HG03025 (cell line): ENCODE results near the gene VSTM4.

Experiments used
- ATAC-seq: cut with Tn5 transposase; IDR thresholded peaks from one replicate; pipeline ENCODE4 v1.9.1; 2021; ENCODE audit warnings: mild to moderate bottlenecking, moderate library complexity; ENCODE audit not compliant: unreplicated experiment, low FRiP score

VSTM4 gene

DNA sequence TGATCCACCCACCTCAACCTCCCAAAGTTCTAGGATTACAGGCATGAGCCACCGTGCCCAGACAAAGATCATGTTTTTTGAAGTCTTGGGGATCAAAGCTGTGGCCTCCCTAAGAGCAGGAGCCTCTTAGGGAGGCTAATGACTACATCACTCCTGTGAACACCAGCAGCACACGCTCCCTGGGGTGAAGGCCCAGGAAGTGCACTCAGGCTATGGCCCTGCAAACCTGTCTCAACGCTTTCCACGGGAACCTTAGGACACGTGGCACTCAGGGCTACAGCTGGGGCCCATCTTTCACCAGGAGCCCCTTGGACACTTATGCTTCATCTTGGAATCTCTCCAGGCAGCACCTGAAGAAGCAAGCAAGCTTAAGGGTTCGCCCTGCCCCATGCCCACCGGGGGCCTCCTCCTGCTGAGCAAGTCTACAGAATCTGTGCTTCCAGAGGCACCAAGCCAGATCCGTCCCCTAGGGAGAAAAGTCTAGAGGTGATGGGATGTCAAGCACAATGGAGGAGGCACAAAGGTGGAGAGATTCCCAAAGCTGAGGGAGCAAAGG, 18.4 kb downstream of the VSTM4 start:
- no peak for ATAC-seq

DNA sequence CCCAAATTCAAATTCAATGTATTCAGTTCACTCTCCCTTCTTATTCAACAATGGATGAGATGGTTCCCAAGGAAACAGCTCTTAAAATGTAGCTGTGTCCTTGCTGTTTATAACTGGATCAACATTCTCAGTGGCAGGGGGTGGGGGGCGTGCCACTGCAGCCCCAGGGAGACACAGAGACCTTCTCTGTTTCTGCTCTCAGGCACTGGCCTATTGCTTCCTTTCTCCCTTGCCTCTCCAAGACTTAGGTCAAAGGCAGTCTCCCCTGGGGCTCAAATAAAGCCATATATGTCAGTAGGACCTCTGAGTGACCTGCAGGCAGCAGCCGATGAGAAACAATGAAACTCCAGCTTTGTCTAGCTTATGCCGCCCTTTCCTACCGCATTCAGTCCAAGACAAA, 20.7 kb downstream of the VSTM4 start:
- no peak for ATAC-seq

DNA sequence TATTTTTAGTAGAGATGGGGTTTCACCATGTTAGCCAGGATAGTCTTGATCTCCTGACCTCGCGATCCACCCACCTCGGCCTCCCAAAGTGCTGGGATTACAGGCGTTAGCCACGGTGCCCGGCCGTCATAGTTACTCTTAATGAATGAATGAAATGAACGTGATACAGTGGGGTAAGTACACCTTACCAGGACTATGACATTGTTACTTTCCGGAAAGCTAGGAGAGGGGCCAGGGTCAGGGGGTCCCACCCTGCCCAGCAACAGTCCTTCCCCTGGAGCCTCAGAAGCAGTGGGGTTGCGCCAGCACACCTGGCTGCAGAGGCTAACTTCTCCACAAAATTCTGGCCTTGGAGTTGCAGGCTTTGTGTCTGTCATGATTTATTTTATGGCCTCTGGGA, 21.4 kb downstream of the VSTM4 start:
- ATAC-seq: no peak

DNA sequence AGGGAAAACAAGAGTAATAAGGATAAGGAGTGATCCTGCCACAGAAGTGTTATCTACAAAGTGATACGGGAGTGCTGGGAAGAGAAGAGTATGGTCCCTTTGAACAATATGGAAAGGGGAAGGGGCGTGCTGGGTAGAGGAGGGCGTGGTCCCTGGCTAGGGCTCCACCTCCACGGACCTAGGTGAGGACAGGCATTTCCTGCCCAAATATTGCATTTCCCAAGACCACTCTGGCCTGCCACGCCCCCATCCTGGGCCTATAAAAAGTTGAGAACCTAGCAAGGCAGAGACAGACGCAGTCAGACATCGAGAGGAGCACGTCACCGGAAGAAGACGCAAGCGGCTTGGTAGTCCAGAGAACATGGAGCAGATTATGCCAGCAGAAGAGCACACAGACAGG, 22.8 kb downstream of the VSTM4 start:
- no peak for ATAC-seq

DNA sequence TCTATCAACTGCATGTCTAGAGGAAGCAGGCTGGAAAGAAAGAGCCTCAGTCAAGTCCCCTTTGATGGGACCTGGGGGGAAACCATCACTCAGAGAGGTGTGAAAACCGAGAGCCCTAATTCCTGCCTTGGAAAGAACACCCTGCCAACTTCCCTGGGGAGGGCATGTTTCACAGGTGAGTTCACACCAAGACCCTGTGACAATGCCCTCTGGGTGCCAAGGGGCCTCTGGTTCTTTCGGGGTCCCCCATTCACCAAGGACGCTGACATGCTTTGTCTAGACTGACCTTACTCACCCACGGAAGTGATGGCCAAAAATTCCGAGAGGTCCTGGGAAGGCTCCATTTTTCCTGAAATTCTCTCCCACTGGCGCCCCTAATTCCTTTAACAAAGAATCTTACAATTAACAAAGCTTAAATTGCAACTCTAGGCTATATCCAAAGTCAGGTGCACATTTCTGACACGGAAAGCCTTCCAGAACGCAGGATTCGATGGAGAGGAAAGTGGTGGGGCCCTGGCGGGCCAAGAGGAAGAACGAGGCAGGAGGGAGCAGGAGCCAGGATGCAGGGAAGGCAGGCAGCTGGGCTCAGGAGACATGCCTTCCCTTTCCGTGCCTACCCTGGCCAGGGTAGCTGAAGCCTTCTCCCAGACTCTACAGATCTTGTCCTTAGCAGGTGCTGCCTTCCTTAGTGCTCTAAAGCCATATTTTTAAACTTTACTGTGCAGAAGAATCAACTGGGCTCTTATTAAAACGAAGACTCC, 23.7 kb downstream of the VSTM4 start:
- ATAC-seq: no peak

DNA sequence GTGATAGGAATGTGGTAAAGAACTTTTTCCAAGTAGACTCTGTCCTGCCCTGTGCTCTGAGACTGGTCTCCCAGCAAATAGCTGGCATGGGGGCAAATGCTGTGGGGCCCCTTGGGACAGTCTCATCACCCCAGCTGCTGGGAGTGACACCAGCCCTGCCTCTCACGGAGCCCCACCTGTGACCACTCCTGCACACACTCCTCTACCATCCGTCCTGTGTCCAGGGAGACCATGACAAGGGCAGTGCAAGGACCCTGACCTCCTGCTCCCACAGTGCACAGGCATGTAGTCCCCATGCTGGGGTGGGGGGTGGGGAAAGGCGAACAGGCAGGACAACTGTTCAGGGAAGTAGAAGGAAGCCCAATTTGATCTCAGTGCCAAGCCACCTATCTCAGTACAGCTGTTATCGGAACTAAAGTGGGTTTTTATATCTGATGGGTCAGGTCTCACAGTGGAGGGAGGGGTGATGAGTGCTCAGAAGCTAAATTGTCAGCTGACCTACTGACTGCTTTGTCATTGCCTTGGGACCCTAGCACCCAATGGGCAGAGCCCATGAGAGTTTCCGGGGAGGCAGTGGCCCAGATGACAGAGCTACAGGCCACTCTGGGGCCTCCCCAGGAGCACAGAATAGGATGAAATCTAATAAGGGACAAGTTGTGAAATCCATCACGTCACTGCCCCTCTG, 24.5 kb downstream of the VSTM4 start:
- no peak for ATAC-seq

DNA sequence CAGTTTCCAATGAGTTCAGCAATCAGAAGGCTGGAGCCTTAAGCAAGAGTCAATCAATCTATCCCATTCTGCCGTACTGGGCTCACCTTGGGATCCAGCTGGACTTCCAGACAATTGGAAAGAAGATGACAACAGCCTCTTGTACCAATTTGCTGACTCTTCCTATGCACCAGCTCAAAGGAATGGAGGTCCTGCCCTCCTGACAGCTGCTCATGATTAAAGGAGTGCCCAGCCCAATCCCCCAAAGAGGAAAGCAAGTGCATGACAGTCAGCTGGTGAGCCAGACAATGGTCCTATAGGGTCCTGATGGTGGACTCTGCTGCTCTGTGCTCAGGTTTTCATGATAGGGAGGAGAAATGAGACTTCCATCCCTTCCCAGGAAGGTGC, 25.1 kb downstream of the VSTM4 start:
- ATAC-seq: no peak

DNA sequence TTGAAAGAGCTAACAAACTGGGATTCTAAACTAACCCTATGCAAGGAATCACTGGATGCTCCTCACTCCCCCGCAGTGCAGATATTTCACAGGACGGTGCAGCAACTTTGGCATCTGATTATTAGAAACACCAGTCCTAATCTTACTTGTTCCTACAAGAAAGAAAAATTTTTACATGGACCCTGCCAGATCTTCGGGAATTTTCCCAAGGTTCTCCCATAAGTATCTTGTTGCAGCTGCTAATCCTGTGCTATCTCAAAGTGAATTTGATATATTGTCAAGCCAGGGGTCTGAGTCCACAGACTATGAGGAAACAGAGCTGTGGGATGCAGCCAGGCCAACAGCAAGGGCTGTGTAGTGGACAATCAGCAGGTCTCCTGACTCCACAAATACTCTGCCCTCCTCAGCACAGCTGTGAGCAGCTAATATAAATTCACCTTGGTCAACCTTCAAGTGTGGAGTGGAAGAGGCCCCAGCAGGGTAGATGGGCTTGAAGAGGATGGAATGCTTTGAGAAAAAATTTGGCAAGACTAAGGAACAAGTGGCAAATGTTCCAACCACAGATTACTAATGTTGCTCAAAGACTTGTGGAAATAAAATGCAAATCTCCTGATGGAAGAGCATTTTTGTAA, 25.6 kb downstream of the VSTM4 start:
- no peak for ATAC-seq

DNA sequence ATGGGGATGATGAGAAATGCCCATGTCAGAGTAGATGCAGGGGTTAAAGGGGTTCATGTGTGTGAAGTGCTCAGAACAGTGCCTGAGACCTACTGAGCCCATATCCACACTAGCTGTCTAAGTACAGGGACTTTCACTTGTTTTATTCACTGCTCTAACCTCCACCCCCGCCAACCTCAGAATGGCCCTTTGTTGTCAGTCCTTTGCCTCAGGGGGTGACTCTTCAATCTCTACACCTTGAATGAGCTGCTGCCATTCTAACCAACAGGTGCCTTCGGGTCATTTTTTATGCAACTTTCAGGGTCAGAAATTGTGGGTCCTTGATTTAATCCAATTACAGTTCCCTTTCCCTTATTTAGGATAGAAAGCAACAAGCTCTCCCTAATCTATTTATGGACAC, 26.2 kb downstream of the VSTM4 start:
- no peak for ATAC-seq

DNA sequence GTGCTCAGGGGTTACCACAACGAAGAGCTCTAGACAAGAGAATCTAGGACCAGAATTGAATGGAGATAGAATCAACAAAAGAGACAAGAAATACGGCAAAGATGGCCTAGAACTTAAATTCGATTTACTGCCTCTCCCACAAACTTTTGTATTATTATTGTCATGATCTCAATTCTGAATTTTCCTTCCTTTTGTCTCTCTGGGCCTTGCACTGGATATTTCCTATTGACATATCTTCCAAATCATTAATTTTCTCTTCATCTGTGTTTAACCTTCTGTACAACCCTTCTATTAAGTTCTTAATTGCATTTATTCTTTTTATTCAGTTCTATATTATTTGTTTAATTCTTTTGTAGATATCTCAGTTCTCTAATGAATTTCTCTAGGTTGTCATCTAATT, 28.4 kb downstream of the VSTM4 start:
- no peak for ATAC-seq

DNA sequence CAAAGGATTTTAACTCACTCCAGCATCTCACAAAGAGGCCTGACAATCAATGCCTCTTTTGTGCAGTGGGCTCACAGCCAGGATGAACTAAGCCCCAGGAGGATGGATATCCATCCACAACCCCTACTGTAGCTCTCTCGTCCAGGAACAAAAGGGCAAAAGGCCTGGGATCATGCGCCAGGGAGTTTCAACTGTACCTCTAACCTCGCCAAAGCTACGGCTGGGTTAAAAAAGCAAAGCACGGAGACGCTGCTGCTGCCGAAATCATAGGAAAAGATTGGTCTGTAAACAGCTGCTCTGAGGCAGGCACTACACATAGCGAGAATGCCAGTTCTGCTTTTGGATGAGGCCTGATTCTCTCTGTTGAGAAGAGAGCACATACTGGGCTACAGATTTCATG, 32.1 kb downstream of the VSTM4 start:
- ATAC-seq: no peak

DNA sequence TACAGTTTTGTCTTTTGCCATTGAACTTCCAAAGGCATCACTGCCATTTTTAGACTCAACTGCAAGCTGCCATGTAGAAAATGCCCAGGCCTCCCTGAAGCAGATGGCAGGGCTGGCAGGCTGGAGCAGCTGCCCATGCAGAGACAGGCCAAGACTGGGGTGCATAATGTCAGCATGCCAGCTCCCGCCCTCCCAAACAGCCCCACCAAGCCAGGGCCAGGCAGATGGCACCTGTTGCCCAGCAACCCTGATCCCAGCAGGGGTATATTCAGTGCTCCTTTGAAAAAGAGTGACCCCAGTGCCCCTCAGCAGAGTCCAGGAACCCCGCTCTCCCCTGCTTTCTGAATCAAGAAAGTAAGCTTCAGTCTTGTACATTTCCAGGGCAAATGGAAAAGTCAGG, 32.6 kb downstream of the VSTM4 start:
- no peak for ATAC-seq

DNA sequence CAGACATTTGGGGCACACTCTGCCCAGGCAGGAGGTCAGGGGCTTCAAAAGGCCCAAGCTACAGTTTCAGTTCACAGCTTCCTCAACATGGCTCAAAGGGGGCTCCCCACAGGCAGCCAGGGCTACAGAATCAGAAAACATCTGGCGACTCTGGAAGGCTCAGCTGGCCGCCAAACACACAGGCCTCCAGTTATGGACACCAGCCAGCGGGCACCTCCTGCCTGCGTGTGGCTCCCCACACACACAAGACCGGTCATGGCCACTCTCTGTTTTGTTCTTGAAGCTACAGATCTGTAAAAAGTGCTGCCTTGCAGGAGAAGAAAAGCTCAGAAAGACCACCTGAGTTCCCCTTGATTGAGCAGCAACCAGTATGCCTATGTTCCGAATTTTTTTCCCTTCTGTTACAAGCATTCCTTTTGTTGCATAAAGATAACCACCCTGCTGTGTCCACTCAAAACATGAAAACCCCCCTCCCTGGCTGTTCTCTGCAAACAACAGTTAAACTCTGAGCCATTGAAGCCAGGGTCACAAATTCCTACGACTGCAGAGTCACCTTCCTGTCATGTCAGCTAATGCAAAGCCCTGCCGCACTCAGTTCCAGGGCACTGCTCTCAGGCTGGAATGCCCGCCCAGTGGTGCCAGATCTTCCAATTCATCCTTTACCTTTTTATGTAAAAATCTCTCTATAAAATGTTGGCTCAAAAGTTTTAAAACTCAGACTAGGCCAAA, 33.6 kb downstream of the VSTM4 start:
- no peak for ATAC-seq

DNA sequence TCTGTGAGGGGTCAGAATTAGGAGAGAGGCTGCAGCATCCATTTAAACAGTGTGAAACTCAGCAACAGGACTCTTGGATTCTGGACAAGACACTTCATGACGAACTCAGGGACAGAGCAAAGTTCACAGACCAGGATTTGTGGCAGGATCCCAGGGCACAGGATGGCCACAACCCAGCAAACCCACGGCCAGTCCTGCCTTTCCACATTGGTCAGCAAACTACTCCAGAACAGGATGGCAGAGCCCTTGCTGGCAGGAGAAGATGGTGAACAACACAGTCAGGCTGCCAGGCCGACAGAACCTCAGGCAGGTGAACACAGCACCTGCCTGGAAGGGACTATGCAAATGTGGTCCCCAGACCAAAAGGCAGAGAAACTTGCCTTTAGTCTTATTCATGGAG, 34.4 kb downstream of the VSTM4 start:
- no peak for ATAC-seq

DNA sequence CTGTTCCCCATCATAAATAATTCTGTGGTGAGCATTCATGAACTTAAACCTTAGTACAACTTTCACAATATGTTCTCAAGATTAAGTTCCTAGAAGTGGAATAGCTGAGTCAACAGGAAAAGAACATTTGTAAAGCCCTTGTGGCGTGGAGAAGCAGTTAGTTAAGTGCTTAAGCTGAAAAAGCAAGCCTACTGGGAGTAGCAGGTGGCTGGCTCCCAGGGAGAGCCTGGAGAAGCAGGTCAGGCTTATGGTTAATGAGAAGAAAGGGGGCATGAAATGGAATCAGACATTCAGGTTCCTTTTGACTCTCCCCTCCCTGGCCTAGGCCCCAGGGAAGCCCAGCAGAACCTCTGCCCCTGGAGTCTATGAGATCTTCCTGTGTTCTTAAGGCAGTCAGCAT, 35.3 kb downstream of the VSTM4 start:
- ATAC-seq: no peak

DNA sequence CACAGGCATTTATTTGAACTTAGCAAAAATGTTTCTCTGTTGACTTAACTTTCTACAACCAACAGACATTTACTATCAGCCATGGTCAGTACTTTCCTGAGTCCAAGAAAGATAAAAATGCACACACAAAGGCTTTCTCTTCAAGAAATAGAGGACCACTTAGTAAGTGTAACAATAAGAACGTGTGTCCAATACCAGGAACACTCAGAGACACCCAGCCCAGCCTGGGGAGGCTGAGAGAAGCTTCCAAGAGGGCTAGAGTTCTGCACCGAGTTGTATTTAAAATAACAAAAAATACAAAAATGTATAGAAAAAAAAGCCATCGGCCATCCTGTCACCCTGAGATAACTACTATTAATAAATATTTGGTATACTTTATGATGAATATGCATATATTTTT, 35.8 kb downstream of the VSTM4 start:
- ATAC-seq: no peak

DNA sequence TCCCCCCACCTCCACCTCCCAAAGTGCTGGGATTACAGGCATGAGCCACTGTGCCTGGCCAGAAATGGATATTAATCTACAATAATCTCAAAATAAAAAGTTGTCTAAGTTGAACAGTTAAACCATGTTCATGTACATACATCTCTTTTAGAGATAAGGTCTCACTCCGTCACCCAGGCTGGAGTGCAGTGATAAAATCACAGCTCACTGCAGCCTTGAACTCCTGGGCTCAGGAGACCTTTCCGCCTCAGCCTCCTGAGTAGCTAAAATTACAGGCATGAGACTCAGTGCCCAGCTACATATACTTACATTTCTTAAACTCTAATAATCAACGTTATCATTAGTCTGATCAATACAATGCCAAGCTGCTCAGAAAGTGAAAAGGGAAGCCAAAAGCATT, 36.2 kb downstream of the VSTM4 start:
- ATAC-seq: no peak

DNA sequence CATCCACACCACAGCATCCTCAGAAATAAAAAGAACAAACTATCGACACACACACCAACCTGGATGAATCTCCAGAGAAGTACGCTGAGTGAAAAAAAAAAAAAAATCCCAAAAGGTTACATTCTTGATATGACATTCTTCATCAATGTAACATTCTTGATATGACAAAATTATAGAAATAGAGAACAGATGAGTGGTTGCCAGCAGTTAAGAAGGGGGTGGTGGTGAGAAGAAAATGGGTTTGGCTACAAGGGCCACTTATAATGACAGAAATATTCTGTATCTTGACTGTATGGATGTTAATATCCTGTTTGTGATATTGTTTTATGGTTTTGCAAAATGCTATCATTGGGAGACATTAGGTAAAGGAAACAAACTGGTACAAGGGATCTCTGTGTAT, 36.9 kb downstream of the VSTM4 start:
- no peak for ATAC-seq

DNA sequence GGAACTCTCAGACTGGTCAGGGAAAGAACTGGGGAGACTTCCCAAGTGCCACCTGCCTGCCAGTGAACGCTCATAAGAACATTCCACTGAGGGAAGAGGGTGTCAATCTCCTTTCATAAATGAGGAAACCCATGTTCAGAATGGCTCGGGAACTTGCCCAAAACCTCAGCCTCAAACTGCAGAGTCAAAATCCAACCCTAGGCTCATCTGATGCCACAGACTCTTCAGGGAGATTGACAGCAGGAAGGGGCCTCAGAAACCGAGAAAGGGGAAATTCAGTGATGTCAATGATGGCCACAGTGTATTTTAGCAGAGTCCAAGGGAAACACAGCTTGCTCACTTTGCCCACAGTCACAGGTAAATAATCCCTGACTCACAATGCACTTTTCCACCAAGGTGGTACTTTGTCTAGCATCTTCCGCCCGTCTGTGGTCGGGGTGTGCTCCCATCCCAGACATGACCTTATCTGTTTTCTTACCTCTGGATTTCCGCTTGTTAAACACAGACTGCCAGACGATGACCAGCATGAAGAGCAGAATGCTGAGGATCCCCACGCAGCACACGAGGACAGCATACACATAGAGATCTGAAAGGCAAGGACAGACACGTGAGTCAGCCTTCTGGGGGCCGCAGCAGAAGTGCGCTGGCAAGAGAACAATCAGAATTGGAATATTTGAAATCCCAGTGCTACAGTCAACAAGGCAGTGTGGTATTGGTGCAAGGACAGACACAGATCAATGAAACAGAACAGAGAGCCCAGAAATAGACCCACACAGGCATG, 38.4 kb downstream of the VSTM4 start:
- no peak for ATAC-seq

DNA sequence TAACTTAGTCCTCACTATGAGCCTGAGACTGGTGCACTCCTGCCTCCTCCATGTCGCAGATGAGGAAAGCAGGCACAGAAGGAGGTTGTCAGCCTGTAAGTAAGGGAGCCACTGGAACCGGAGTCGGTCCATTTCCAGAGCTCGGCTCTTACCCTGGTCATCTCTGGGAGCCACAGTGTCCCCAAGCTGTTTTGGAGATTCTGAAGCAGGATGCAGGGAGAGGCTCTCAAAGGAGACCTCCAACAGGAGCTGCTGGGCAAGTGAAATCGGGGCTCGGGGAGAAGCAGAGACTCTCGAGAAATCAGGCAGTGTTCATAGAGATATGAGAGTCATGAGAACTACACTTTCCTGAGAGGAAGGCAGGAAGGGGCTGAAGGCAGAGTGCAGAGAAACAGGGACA, 39.0 kb downstream of the VSTM4 start:
- ATAC-seq: no peak
